Fibroblast of pulmonary artery (primary cell): ENCODE results near the gene ARHGAP22.

Source experiments
- DNase-seq: peaks from one replicate; pipeline ENCODE4 v3.0.0-alpha.2; 2010; ENCODE audit warnings: low read depth
- H3K4me3 ChIP-seq: replicated peaks from 2 replicates; pipeline ENCODE4 v1.5.1; 2011; ENCODE audit warnings: low read depth, mild to moderate bottlenecking, control low read depth, low read length, moderate library complexity
- TF ChIP-seq, protein P1 (sequence below): IDR thresholded peaks from 2 replicates; pipeline ENCODE4 v1.5.1; 2011; ENCODE audit warnings: mild to moderate bottlenecking, control low read depth, low read length, inconsistent platforms; ENCODE audit errors: missing control alignments

The ARHGAP22 gene

DNA sequence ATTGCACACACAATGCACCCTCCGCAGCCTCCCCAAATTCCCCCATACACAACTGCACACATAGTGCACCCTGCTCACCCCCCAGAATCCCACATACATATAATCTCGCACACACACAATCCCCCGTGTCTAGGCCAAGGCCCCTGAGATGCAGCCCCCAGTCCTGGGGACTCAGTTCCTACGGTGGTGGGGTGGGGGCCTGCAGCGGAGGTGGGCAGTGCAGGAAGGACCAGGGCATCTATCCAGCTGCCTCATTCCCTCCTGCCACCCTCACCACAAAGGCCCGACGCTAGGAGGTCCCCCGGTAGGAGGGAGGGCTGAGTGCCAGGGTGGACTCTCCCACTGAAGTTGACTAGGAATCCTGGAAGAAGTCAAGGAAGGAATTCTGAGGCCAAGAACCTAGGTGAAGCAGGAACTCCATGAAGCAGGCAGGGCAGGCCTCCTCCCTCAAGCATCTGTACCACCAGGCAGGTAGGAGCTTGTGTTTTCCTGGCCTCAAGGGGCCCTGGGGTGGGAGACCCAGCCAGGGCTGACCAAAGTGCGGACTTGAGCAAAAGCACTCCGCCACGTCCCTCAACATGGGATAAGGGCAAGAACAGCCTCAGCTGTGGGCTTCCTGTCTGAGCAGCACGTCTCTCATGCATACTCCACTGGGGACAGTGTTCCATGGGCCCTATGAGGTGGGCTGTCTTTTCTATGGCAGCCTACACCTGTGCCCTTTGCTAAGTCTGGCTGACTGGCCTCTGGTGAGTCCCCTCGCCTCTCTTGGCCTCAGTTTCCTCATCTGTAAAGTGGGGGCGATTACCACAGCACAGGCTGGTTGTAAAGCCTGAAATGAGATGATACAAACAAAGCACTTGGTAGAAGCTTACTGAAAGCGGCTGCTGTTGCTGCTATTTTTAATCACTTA, 152.6 kb downstream of the ARHGAP22 start:
- TF ChIP-seq, protein P1, sequence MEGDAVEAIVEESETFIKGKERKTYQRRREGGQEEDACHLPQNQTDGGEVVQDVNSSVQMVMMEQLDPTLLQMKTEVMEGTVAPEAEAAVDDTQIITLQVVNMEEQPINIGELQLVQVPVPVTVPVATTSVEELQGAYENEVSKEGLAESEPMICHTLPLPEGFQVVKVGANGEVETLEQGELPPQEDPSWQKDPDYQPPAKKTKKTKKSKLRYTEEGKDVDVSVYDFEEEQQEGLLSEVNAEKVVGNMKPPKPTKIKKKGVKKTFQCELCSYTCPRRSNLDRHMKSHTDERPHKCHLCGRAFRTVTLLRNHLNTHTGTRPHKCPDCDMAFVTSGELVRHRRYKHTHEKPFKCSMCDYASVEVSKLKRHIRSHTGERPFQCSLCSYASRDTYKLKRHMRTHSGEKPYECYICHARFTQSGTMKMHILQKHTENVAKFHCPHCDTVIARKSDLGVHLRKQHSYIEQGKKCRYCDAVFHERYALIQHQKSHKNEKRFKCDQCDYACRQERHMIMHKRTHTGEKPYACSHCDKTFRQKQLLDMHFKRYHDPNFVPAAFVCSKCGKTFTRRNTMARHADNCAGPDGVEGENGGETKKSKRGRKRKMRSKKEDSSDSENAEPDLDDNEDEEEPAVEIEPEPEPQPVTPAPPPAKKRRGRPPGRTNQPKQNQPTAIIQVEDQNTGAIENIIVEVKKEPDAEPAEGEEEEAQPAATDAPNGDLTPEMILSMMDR = no peak
- DNase-seq = no peak
- H3K4me3 ChIP-seq = no peak overlapping the region

DNA sequence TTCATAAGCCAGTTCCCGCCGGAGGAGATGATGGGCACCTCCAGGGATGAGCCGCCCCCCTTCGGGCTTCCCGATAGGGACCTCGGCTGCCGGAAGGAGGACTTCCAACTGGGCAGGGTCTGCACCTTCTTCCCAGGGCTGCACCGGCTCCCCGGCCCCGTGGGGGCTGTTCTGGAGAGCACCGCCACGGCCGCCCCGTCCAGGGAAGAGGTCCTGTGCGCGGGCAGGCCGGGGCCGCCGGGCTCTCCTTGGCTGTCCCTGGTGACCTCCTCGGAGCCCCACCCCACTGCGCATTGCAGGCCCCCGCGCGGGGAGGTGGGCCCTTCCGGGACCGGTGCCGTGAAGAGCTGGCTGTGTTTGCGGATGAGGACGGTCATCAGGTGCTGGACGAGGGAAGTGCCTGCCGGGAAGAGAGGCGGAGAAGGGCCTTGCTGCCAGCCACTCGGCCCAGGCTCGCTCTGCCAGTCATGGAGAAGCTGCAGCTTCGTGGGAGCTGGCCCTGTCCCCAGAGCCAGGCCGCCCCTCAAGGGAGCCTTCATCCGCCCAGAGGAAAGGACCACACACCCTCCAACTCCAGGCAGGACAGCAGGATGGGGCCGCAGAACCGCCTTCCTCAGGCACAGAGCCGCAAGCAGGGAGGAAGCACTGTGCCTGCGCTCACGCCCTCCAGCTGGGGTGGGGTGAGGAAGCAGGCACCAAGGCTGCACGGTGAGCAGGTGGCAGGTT, 154.0 kb downstream of the ARHGAP22 start:
- TF ChIP-seq, protein P1 = no peak
- no peak for DNase-seq
- H3K4me3 ChIP-seq = no peak overlapping the region

DNA sequence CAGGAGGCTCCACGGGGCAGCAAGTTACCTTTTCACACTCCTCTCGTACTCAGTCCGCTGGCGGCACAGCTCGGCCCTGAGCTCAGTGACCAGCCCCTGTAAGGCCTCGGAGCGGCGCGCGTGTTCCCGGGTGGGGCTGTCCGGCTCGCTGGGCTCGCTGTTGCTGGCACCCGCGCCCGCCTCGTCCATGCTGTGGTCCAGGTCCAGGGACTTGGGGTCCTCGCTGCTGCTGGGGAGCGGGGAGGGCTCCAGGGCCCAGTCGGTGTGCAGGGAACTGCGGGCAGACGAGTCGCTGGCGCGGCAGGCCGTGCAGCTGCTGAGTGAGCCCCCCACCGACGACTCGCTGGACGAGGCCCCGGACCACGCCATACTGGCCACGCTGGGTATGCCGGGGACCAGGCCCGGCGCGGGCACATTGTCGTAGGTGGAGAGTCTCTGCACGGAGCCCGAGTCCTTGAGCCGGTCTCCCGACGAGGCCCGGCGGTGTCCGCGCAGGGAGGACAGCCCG, 154.6 kb downstream of the ARHGAP22 start:
- H3K4me3 ChIP-seq = no peak overlapping the region
- DNase-seq = no peak
- TF ChIP-seq, protein P1 = no peak

DNA sequence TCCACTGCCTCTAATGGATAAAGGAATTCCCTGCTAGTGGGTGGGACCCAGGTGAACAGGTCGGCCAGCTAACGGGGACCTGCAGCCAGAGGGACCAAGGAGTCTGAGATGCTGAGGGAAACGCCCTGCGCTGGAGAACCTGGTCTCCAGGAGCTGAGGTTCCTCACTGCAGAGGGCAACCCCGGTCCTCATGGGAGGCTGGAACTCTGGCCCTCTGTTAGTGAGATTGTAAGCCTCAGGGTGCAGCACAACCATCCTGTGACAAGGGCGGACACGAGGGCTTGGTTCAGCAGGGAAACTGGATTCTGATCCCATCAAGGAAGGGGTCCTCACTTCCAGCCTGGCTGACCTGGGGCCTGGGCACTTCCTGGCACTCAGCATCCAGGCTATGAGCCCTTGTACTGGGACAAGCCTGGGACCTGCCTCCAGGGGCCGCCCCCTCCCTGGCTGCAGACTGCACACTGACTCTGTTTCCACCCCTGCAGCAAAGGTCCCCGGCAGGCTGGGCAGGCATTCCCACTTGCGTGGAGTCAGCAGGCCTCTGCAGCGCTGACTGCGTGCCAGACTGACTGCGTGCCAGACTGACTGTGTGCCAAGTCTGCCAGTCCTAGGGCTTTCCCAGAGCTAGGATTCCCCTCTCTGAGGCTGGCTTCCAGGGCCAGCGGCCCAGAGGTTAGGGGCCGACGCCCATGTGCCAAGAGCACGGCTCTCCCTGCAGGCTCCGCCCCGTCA, 155.2 kb downstream of the ARHGAP22 start:
- DNase-seq = no peak
- TF ChIP-seq, protein P1 = no peak
- H3K4me3 ChIP-seq = no peak overlapping the region

DNA sequence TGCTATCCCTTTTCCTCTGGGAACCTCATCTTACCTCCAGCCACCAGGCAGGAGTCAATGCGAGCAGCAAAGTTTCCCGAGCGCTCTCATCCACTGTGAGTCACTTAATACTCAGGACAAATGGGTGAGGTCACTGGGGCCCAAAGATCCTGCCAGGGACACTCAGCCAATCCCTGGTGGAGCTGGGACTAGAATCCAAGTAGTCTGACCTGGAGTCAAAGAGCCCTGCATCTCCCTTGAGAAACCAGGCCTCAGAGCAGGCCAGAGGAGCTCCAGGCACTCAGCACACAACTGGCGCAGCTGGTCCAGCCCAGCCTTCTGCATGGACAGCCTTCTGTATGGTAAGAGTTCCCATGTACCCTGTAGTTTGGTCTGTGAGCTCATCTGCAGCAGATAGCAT, 156.1 kb downstream of the ARHGAP22 start:
- H3K4me3 ChIP-seq = no peak overlapping the region
- TF ChIP-seq, protein P1 = no peak
- peak; percentile 41 for DNase-seq

DNA sequence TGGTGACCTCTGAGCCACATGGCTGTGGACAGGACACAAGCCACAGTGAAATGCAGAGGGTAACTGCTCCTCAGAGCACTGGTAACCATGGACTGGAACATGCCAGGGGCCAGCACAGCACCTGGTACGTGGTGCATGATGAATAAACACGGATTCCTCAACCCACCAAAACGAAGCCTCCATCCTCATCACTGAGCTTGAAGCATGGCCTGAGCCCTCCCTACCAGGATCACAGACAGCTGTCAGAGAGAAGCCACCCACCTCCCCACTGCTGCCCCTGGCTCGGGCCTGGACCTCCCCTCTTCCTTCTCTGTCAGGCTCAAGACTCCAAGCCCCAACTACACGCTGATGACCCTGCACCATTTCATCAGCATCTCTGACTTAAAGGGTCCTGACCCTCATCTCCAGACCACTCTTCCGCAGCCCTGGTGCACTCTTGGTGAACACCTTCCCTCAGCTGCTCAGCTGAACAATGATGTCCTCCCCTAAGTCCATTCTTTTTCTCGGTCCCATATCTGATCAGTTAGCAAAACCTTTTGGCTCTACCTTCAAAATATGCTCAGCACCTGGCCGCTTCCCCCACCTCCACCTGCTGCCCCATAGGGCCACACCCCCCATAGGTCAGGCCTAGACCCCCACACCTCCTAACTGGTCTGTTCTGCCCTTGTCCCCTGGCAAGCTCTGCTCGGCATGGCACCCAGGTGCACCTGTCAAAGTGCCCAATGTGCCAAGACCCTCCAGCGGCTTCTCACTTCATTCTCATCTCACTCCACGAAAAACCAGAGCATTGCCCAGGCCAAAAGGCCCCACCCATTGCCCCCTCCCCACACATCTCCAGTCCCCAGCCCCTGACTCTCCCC, 157.3 kb downstream of the ARHGAP22 start:
- no peak overlapping the region for H3K4me3 ChIP-seq
- DNase-seq = no peak
- TF ChIP-seq, protein P1 = no peak
